Peyer's patch (tissue), 4 donors: Measurements from ENCODE around the gene RALGPS1.

Experiments used
- CTCF ChIP-seq, 6 experiments: fragments of 450-650 bp in 4 of 6; fragments of 200-600 bp in 2 of 6; sonication (generic) in 1 of 6; IDR thresholded peaks; one replicate each; pipeline ENCODE4 v1.5.1; 2017 to 2019; ENCODE audit warnings: antibody characterized with exemption in 6 of 6, mild to moderate bottlenecking in 3 of 6, moderate library complexity in 1 of 6
- POLR2A ChIP-seq, 2 donors: fragments of 450-650 bp; IDR thresholded peaks; one replicate each; pipeline ENCODE4 v1.5.1; 2017; ENCODE audit warnings: antibody characterized with exemption in 2 of 2, mild to moderate bottlenecking in 2 of 2, moderate library complexity in 2 of 2

DNA sequence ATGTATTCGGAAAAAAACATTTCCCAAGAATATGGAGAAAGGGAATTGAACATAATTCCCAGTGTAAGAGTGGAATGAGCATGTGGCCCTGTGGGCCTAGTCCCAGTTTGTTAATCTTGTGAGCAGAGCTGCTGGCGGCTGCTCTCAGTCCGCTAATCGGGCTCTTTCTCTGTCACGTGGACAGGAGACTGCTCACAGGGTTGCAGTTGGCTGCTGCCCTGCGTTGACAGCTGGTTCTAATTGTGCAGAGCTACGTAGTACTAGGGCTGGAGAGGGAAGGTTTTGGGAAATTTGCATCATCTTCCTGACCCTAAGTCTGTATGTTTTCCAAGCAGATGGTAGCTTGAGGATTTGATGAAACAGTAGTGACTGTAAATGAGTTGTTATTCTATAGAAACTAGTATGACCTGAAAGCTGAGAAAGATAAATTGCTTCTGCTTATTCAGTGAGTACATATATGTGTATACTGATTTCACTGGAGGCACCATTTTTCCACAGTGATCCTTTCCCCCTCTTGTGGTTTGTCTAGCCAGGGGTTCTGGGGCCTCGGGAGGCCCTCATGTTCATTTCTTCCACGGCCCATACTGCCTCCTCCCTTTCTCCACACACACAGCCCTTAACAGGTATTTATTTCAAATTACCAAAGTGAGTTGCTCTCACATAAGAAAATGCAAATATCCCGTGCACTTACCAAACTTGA, 107.2 kb downstream of the RALGPS1 start:
- TF ChIP-seq POLR2A (IDR thresholded peaks at IDR 0.05) (no peak), CTCF (IDR thresholded peaks at IDR 0.05) (no peak)
